ENCODE data around the gene SNRPD3.
"Not testable (repeated sequence)": the region's sequence is repeated elsewhere in the genome, so short reads cannot be mapped to it uniquely, and the experiment has no call there.

The SNRPD3 gene

GRCh38 chr22:24555165-24556039 lies at the start of gene SNRPD3:
Gene SNRPD3, plus strand, starts transcription at chr22:24555999. Its CDS starts 1,676 bp downstream, at chr22:24557675.
- DNase-seq: peak; percentile 99 to 100

- DNase-seq: no peak
Measured at GRCh38 chr22:24506802-24507438, 48.9 kb upstream of the SNRPD3 start.

GRCh38 chr22:24507716-24508115 lies 48.1 kb upstream of the SNRPD3 start:
- no peak for DNase-seq

- no peak for DNase-seq
Measured at GRCh38 chr22:24510637-24511625, 44.9 kb upstream of the SNRPD3 start.

GRCh38 chr22:24512043-24512442 lies 43.8 kb upstream of the SNRPD3 start:
- DNase-seq: no peak

- DNase-seq: no peak
Measured at GRCh38 chr22:24513378-24514240, 42.2 kb upstream of the SNRPD3 start.

- DNase-seq: no peak
Measured at GRCh38 chr22:24514241-24515026, 41.4 kb upstream of the SNRPD3 start.

GRCh38 chr22:24515027-24515338 lies 40.8 kb upstream of the SNRPD3 start:
- no peak for DNase-seq

- no peak for DNase-seq
Measured at GRCh38 chr22:24516301-24516737, 39.5 kb upstream of the SNRPD3 start.

- DNase-seq: no peak
Measured at GRCh38 chr22:24517446-24517845, 38.4 kb upstream of the SNRPD3 start.

GRCh38 chr22:24518228-24518627 lies 37.6 kb upstream of the SNRPD3 start:
- DNase-seq: no peak

- no peak for DNase-seq
Measured at GRCh38 chr22:24518771-24519485, 36.9 kb upstream of the SNRPD3 start.

- DNase-seq: no peak
Measured at GRCh38 chr22:24519496-24519895, 36.3 kb upstream of the SNRPD3 start.

- DNase-seq: peak in 1 of 2 experiments; percentile 17
Measured at GRCh38 chr22:24521791-24522245, 34.0 kb upstream of the SNRPD3 start.

- no peak for DNase-seq
Measured at GRCh38 chr22:24523873-24524272, 31.9 kb upstream of the SNRPD3 start.

- peak; percentile 68 to 73 for DNase-seq
Measured at GRCh38 chr22:24525416-24526037, 30.3 kb upstream of the SNRPD3 start.

- no peak for DNase-seq
Measured at GRCh38 chr22:24526191-24526590, 29.6 kb upstream of the SNRPD3 start.

- no peak for DNase-seq
Measured at GRCh38 chr22:24529898-24530297, 25.9 kb upstream of the SNRPD3 start.

GRCh38 chr22:24530968-24531367 lies 24.8 kb upstream of the SNRPD3 start:
- not testable (repeated sequence) for DNase-seq

GRCh38 chr22:24532075-24532474 lies 23.7 kb upstream of the SNRPD3 start:
- no peak for DNase-seq

Data from stimulated activated CD4-positive, alpha-beta T cell treated with anti-CD3 and anti-CD28 coated beads, Interleukin-4, amount 100 ng/mL, for 4 hours (primary cell).